Measurements from ENCODE around the gene GYS2.

- TF ChIP-seq CTCF (IDR thresholded peaks at IDR 0.05) (no peak), POLR2AphosphoS5 (IDR thresholded peaks at IDR 0.05) (no peak), EP300 (IDR thresholded peaks at IDR 0.05) (no peak)
Observed at GRCh38 chr12:21604245-21605101, at the start of gene GYS2.
